ENCODE results near the gene LYZ. TPM values are rescaled to one million over a fixed set of nuclear protein-coding genes. Genes with fewer than 3 reads are reported as not detected.

Gene LYZ
- total and polyA plus RNA-seq, 2 experiments from 2014 or later = not detected

- H3K4me1 ChIP-seq (ENCODE audit: insufficient read depth) = peaks cover 31% of the 10 kb centered on the region
- H2AFZ ChIP-seq = no peak overlapping the region
- in situ Hi-C loops (cut with MboI) = no loop called here
- no peak overlapping the region for H3K4me3 ChIP-seq
- peak; percentile 74 for DNase-seq
- peaks cover 34% of the 10 kb centered on the region for H3F3A ChIP-seq (ENCODE audit: insufficient read depth)
- peak overlapping the region; percentile 5 for H3K4me2 ChIP-seq (ENCODE audit: unreplicated experiment)
- no peaks in the 10 kb centered on the region for H3K79me2 ChIP-seq (ENCODE audit: insufficient read depth)
- peaks cover 2% of the 10 kb centered on the region for H3K9me3 ChIP-seq (ENCODE audit: low read depth)
- no peaks in the 10 kb centered on the region for H3K36me3 ChIP-seq (ENCODE audit: low read depth)
- H3K9me2 ChIP-seq (ENCODE audit: insufficient read depth) = no peaks in the 10 kb centered on the region
- no peaks in the 10 kb centered on the region for H4K20me1 ChIP-seq (ENCODE audit: insufficient read depth)
- no peaks in the 10 kb centered on the region for H3K27me3 ChIP-seq (replicated peaks; ENCODE audit: insufficient read depth)
- H3K9ac ChIP-seq = no peak overlapping the region
- TF ChIP-seq EZH2 (IDR thresholded peaks at IDR 0.05; ENCODE audit: insufficient read depth, poor library complexity, severe bottlenecking) (no peak), EZH2phosphoT487 (IDR thresholded peaks at IDR 0.05; ENCODE audit: insufficient read depth, low read depth) (no peak)
- H3K27ac ChIP-seq = peak overlapping the region; percentile 40; the same call in 1 of the 2 replicates
- WGBS, 2 experiments (ENCODE audit: low coverage in 1 of 2, low lambda C conversion rate in 2 of 2, missing lambda C conversion rate in 2 of 2) = 49 to 51% methylated on average over 3 of the region's 3 CpGs
Measured at GRCh38 chr12:69397978-69398377, 49.8 kb downstream of the LYZ start.

GRCh38 chr12:69401940-69402339, 53.8 kb downstream of the LYZ start:
- in situ Hi-C loops (cut with MboI) = loop anchor here (10.0 kb wide), 1 partner anchor 173 kb away; no protein-coding TSS in a partner anchor
- H3K36me3 ChIP-seq (ENCODE audit: low read depth) = no peaks in the 10 kb centered on the region
- H3F3A ChIP-seq (ENCODE audit: insufficient read depth) = peaks cover 28% of the 10 kb centered on the region
- H3K9me3 ChIP-seq (ENCODE audit: low read depth) = no peaks in the 10 kb centered on the region
- H3K9ac ChIP-seq = no peak overlapping the region
- no peak for DNase-seq
- no peak overlapping the region for H3K4me2 ChIP-seq (ENCODE audit: unreplicated experiment)
- no peaks in the 10 kb centered on the region for H3K9me2 ChIP-seq (ENCODE audit: insufficient read depth)
- H3K79me2 ChIP-seq (ENCODE audit: insufficient read depth) = no peaks in the 10 kb centered on the region
- WGBS, 2 experiments (ENCODE audit: low coverage in 1 of 2, low lambda C conversion rate in 2 of 2, missing lambda C conversion rate in 2 of 2) = 94 to 95% methylated on average over 4 of the region's 4 CpGs
- no peak overlapping the region for H3K4me3 ChIP-seq
- no peaks in the 10 kb centered on the region for H3K27me3 ChIP-seq (replicated peaks; ENCODE audit: insufficient read depth)
- no peaks in the 10 kb centered on the region for H4K20me1 ChIP-seq (ENCODE audit: insufficient read depth)
- no peak overlapping the region for H3K27ac ChIP-seq
- TF ChIP-seq EZH2phosphoT487 (IDR thresholded peaks at IDR 0.05; ENCODE audit: insufficient read depth, low read depth) = no peak
- peaks cover 29% of the 10 kb centered on the region for H3K4me1 ChIP-seq (ENCODE audit: insufficient read depth)
- H2AFZ ChIP-seq = no peak overlapping the region

Small RNA genes within 50 kb of the gene (small RNA-seq; reads per million reads assigned to genes)
- gene RN7SL804P (ENCODE audit: low read depth, low replicate concordance) = not detected

Other genes with a start within 250 kb of the LYZ start
- gene CPSF6, start 108.8 kb upstream of the LYZ start, total RNA-seq (2014; rRNA removed; shearing (Covaris generic)) = 19.6 and 31.5 TPM in 2 replicates
- gene CPSF6, start 108.8 kb upstream of the LYZ start, polyA plus RNA-seq (2016; fragmentation: Nextera tagmentation; extraction: Ambion mirVana) = 63.4 TPM in 2 replicates
- gene YEATS4, start 11.4 kb downstream of the LYZ start, total RNA-seq (2014; rRNA removed; shearing (Covaris generic)) = 21.6 and 60.4 TPM in 2 replicates
- 17.2 and 17.5 TPM in 2 replicates for gene YEATS4, start 11.4 kb downstream of the LYZ start, polyA plus RNA-seq (2016; fragmentation: Nextera tagmentation; extraction: Ambion mirVana)
- 41.2 and 79.5 TPM in 2 replicates for gene FRS2, start 122.0 kb downstream of the LYZ start, total RNA-seq (2014; rRNA removed; shearing (Covaris generic))
- gene FRS2, start 122.0 kb downstream of the LYZ start, polyA plus RNA-seq (2016; fragmentation: Nextera tagmentation; extraction: Ambion mirVana) = 21.7 and 25.5 TPM in 2 replicates
- gene CCT2, start 237.1 kb downstream of the LYZ start, total RNA-seq (2014; rRNA removed; shearing (Covaris generic)) = 171 and 176 TPM in 2 replicates
- 157 and 158 TPM in 2 replicates for gene CCT2, start 237.1 kb downstream of the LYZ start, polyA plus RNA-seq (2016; fragmentation: Nextera tagmentation; extraction: Ambion mirVana)